Fibroblast of upper back skin (primary cell): ENCODE data around the gene NR6A1.
A peak's percentile ranks its signal among the peaks of the same experiment; 100 is the strongest.

ENCODE experiments used
- DNase-seq: peaks from one replicate; pipeline ENCODE4 v3.0.0-alpha.2; 2013

NR6A1 gene

GRCh38 chr9:124559871-124560270 is 211.2 kb downstream of the NR6A1 start:
- peak; percentile 84 for DNase-seq

DNA sequence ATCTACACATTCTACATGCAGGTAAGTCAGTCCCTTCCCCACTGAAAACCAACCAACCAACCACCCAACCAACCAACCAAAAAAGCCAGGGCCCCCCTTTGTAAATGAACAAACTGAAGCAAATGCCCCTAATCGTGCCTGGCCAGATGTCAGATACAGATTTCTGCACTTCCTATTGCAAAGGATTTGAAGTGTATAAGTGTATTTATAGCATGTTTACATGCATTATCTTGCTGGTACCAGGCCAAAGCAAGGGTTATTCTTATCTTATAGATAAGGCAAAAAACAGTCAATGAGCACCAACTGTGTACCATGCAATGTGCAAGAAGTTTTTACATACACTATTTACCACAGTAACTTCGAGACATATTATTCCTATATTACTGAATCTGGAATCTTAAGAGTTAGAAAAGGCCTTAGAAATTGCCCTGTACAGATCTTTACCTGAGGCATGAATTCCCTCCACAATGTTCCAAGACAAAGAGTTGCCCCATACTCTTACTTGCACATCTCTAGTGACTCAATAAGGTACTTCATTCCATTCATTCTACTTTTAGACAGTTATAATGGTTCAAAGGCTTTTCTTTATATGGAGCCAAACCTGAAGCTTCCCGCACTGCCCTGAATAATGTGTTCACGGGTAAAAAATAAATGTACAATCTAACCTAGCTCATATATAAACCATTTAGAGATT is 212.2 kb downstream of the NR6A1 start:
- DNase-seq: no peak

GRCh38 chr9:124557895-124558294 is 213.2 kb downstream of the NR6A1 start:
- no peak for DNase-seq

DNA sequence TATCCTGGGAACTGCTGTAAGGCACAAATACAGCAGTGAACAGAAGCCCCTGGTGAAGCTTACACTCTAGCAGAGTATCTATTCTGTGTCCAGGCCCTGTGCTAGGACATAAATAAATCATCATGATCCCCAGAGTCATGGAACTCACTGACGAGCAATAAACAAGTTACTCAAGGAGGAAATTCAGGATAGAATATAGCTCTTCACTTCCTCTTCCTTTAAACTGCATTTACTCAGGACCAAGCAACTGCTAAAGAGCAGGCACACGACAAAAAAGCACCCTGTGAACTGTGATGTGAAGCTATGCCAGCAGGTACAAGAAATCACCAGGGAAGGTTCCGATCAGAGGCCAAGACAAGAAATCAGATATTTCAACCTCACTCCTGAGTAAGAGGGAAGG is 216.1 kb downstream of the NR6A1 start:
- DNase-seq: no peak

DNA sequence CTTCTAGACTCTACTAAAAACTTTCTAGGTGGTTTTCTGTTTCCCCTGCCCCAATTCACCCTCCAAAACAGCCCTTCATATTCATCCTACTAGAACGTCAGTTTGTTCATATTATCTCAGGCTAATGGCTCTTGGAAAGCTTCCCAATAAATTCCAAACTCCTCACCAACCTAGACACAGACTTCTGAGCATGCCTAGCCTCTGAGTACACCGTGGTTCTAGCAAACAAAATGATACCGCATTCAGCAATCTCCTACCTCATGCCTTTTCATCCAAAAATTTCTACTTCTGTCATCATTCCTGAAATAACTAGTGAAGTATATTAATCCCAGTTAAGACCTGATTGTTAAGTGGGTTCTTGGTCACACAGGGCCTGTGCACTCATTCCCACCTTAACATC is 217.4 kb downstream of the NR6A1 start:
- DNase-seq: peak; percentile 95

GRCh38 chr9:124552273-124552605 is 218.9 kb downstream of the NR6A1 start:
- DNase-seq: no peak

DNA sequence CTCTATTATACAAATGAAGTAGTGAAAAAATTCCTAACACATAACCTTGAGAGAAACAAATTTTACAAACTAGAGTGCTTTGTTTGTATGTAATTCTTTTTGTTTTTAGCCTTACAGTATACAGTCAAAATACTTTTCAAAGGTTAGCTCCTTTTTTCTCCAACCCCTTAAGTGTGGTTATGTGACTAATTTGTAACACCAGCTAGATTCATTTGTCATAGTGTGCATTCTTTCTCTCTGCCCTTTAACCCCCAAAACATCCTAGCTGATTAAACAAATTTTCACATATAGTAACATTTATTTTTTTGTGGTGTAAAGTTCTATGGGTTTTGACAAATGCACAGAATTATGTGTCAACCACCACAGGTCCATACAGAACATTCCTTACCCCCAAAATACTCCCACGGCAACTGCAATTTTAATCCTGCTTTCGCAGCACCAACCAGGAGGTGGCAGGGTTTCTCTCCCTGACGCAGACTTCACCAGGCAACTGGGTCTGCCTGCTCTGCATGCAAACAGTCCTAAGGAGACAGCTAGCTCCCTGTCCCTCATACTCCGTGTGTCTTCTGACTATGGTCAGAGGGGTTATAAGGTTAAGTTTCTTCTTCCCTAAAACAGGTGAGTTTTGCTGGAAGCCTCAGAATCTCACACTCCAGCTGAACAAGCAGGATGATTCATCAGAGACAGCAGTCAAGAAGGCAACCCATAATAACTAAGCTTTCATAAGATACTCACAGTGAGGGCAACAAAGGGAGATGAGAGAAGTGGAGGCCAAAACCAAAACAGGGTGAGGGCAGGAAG is 219.4 kb downstream of the NR6A1 start:
- peak; percentile 77 for DNase-seq

DNA sequence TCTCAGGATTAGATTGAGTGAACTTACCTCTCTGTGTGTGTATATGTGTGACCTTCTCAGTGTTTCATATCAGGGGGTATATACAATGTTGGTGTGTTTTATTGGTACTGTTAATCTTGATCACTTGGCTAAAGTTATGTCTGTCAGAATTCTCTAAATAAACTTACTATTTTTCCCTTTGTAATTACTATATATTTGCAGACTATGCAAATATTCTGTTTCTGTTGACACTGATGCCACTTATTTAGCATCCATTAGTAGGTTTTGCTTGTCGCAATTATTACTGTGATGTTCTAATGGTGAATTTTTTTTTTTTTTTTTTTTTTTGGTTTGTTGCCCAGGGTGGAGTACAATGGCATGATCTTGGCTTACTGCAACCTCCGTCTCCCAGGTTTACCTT is 221.0 kb downstream of the NR6A1 start:
- DNase-seq: no peak

DNA sequence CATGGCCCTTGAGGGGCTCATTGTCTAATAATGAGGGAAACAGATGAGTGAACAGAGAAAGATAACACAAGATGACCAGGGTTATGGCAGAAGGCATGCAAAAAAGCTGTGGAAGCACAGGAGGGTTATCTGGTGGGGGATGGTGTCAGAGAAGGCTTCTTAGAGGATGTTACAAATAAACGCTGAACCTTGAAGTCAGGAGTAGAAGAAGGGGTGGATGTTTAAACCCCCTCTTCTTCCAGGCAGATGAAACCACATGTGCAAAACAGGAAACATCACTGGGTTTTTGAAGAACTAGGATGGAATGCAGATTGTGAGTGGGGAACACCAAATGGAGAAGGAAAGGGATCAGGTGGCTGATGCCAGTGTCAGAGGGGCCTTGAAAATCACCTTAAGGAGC is 222.1 kb downstream of the NR6A1 start:
- DNase-seq: no peak

DNA sequence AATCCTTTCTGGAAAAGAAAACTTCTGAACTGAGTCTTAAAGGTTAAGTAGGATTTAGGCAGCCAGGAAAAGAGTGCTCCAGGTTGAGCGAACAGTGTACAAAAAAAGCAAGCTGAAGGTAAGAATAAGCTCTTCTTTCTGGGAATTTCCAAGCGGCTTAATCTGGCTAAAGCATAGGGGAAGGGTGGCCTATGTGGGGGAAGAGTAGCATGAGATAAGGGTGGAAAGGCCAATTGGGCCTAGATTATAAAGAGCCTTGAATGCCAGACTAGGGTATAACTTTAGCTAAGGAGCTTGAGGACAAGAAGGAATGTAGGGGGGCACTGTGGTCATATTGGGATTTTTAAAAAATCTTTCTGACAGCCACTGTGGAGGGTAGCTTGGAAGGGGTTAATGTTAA is 226.6 kb downstream of the NR6A1 start:
- no peak for DNase-seq

GRCh38 chr9:124541824-124542223 is 229.3 kb downstream of the NR6A1 start:
- no peak for DNase-seq

GRCh38 chr9:124537926-124538325 is 233.2 kb downstream of the NR6A1 start:
- DNase-seq: no peak

DNA sequence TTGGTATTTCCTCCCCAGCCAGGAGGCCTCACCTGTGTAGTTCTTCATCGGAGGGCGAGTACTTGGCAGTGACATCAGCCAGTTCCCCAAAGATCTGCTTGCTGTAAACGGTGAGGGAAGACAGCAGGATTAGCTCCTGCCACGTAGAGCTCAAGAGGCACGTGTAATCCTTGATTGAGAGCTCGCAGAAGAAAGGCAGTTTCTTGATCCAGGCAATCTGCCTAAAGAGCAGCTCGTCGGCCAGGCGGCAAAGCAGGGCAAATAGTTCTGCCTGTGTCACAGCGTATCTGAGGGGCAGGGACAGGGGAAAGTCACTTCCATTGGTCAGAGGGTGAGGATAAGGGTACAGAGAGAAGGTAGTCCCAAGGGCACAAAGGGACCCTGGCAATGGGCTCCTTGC is 235.3 kb downstream of the NR6A1 start:
- DNase-seq: no peak

- DNase-seq: no peak
These were observed 238.2 kb downstream of the NR6A1 start for GRCh38 chr9:124532897-124533296.

DNA sequence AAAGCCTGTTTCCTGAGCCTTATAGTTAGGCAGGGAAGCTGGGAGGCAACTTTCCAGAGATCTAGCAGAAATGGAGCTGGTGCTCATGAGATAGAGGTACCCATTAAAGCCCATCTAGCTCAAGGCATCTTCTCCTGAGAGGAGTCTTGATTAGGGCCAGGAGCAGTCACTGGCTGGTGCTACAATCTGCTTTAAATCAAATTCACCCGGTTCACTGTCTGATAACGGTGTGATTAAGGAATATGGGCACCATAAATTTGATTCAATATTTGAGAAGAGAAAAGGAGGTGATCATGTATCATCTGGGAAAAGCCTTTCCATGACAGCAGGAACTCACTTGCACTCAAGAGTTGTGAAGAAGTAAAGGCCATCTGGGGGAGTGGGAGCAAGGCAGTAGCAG is 240.0 kb downstream of the NR6A1 start:
- DNase-seq: no peak

DNA sequence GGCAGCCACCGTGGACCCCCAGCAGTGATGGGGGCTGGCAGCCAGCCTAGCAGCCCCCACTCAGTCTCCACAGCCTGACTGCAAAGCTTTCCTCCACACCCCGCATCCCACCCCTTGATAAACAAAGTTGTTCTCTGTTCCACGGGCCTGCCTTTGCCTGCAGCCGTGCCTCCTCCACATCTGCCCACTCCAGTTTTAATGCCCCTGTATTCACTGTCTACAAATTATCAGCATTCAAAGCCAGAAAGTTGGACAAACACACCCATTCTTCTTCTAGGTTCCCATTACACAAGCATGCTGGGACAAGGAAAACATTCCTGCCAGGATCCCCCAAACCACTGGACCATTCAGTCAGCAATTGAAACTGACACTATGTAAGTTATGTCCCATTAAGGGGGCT is 240.9 kb downstream of the NR6A1 start:
- DNase-seq: no peak

DNA sequence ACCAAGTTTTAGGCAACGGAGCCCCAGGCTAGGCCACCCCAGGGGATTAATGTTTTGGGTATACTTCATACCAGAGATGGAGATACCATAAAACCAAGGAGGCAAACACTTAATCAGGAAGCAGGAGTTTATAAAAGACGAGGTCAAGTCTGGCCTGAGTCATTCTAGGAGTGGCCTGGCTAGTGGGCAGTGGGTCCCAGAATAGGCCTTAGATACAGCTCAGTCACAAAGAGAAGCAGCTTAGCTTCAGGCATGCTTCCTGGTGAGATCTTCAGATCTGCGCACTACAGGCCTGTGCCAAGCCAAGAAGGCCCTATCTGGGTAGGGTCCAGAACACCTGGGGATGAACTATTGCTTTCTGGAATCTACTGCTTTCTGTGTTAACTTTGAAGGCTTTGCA is 243.3 kb downstream of the NR6A1 start:
- DNase-seq: no peak

DNA sequence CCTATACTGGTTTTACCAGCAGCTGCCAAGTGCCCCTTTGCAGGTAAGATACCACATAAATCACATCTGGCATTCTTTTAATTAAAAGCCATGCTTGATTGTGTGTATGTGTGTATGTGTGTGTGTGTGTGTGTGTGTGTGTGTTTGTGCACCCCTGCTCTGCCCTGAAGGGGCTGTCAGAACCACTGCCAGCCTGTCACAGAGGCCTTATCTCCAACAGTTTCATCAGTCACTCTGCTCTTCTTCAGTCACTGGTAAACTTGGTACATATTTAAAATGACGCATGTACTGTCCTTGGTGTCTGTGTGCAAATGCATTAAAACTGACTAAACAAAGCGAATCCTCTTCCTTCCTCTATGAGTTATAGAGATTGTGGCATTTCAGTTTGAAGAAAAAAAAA is 244.9 kb downstream of the NR6A1 start:
- no peak for DNase-seq

- no peak for DNase-seq
These were observed 248.7 kb downstream of the NR6A1 start for GRCh38 chr9:124522121-124523098.

DNA sequence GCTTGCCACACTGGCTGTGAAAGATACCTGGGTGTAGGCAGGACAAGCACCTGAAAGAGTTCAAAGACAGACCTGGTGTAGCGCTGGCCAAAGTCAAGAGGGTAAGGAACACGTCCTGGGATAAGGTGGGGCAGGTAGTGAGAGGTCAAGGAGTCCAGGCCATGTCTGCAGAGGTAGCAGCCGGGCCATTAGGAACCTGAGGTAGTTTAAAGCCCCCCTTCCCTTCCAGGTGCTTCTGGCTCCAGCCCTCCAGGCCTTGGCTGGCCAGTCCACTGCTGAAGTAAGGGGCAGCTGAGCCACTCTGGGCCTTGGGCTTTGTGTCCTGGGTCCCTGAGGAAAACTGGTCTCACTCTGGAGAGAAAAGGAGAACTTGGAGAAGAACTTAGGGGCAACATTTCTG is 250.0 kb downstream of the NR6A1 start:
- DNase-seq: no peak

DNA sequence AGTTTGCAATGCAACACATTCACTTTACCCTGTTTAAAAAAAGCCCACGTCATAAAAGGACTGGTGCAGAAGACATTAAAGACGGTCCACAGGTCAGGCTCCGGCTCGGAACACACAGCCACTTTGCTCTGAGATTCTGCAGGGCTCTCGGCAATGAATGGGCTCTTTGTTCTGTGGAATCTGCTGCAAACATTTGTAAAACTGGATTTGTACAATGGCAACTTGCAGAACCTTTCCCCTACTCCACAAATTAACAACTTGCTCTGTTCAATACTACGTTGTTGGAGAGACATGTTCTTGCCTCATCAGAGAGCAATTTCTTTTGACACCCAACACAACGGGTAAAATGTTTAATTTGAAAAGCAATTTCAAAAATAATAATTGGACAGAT is 250.9 kb downstream of the NR6A1 start:
- DNase-seq: no peak

- DNase-seq: no peak
These were observed 253.0 kb downstream of the NR6A1 start for GRCh38 chr9:124518116-124518515.

DNA sequence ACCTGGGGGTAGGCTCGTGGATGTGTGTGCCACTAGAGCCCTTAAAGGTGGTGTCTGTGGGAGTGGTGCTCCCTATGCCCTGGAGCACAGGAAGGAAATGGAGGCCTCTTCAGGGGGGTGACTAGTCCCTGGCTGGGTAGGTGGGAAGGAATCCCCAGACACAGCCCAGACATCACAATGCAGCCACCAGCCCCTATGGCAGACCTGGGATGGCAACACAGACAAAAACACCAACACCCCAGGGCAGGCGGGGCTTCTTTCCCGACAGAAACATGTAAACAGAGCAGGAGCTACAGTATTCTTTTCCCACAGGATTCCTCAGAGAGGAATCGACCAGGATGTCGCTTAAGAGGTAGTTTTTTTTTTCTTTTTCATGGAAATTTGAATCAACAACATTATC is 253.5 kb downstream of the NR6A1 start:
- no peak for DNase-seq

GRCh38 chr9:124514874-124515273 is 256.2 kb downstream of the NR6A1 start:
- DNase-seq: no peak
